ENCODE results near the gene HAPLN3. TPM values are rescaled to one million over a fixed set of nuclear protein-coding genes. Genes with fewer than 3 reads are reported as not detected.

The HAPLN3 gene
- total RNA-seq, 1 experiment from 2014 or later, result 8.8 TPM

- H3K9me3 Mint-ChIP-seq (ENCODE audit: low read depth, unreplicated experiment), result no peaks in the 10 kb centered on the region
- no TSS peak for BruUV-seq (replicated peaks)
- no peak overlapping the region for H3K4me3 Mint-ChIP-seq (ENCODE audit: low read depth, unreplicated experiment)
- CTCF ChIA-PET, result no interaction called here
- no peak for DNase-seq
- no peaks in the 10 kb centered on the region for H3K4me1 Mint-ChIP-seq (ENCODE audit: low read depth, unreplicated experiment)
- no peaks in the 10 kb centered on the region for H3K36me3 Mint-ChIP-seq (ENCODE audit: insufficient read depth, unreplicated experiment)
- no peak for TF ChIP-seq CTCF (IDR thresholded peaks at IDR 0.05; ENCODE audit: unreplicated experiment)
- H3K27ac Mint-ChIP-seq (ENCODE audit: unreplicated experiment), result no peak overlapping the region
- H3K27me3 Mint-ChIP-seq (ENCODE audit: unreplicated experiment), result peaks cover 40% of the 10 kb centered on the region
- intact Hi-C loops (cut with micrococcal nuclease; ENCODE audit: unreplicated experiment), result no loop called here
Measured at GRCh38 chr15:88848203-88848602, 47.1 kb downstream of the HAPLN3 start.

GRCh38 chr15:88847144-88847543, 48.2 kb downstream of the HAPLN3 start:
- no peaks in the 10 kb centered on the region for H3K4me1 Mint-ChIP-seq (ENCODE audit: low read depth, unreplicated experiment)

GRCh38 chr15:88845616-88846015, 49.7 kb downstream of the HAPLN3 start:
- H3K27me3 Mint-ChIP-seq (ENCODE audit: unreplicated experiment), result peaks cover 31% of the 10 kb centered on the region
- BruUV-seq (replicated peaks), result no TSS peak
- no peak for DNase-seq
- H3K4me3 Mint-ChIP-seq (ENCODE audit: low read depth, unreplicated experiment), result no peak overlapping the region
- CTCF ChIA-PET, result no interaction called here
- no peaks in the 10 kb centered on the region for H3K36me3 Mint-ChIP-seq (ENCODE audit: insufficient read depth, unreplicated experiment)
- no peaks in the 10 kb centered on the region for H3K4me1 Mint-ChIP-seq (ENCODE audit: low read depth, unreplicated experiment)
- no peaks in the 10 kb centered on the region for H3K9me3 Mint-ChIP-seq (ENCODE audit: low read depth, unreplicated experiment)
- no peak for TF ChIP-seq CTCF (IDR thresholded peaks at IDR 0.05; ENCODE audit: unreplicated experiment)
- intact Hi-C loops (cut with micrococcal nuclease; ENCODE audit: unreplicated experiment), result no loop called here
- H3K27ac Mint-ChIP-seq (ENCODE audit: unreplicated experiment), result no peak overlapping the region

More at GRCh38 chr15:88847144-88847543, 48.2 kb downstream of the HAPLN3 start:
- CTCF ChIA-PET, result no interaction called here
- peaks cover 39% of the 10 kb centered on the region for H3K27me3 Mint-ChIP-seq (ENCODE audit: unreplicated experiment)
- no TSS peak for BruUV-seq (replicated peaks)
- intact Hi-C loops (cut with micrococcal nuclease; ENCODE audit: unreplicated experiment), result no loop called here
- TF ChIP-seq CTCF (IDR thresholded peaks at IDR 0.05; ENCODE audit: unreplicated experiment), result no peak
- no peaks in the 10 kb centered on the region for H3K9me3 Mint-ChIP-seq (ENCODE audit: low read depth, unreplicated experiment)
- H3K27ac Mint-ChIP-seq (ENCODE audit: unreplicated experiment), result no peak overlapping the region
- no peaks in the 10 kb centered on the region for H3K36me3 Mint-ChIP-seq (ENCODE audit: insufficient read depth, unreplicated experiment)
- DNase-seq, result no peak
- no peak overlapping the region for H3K4me3 Mint-ChIP-seq (ENCODE audit: low read depth, unreplicated experiment)

GRCh38 chr15:88844749-88845386, 50.5 kb downstream of the HAPLN3 start:
- no peaks in the 10 kb centered on the region for H3K36me3 Mint-ChIP-seq (ENCODE audit: insufficient read depth, unreplicated experiment)
- H3K4me1 Mint-ChIP-seq (ENCODE audit: low read depth, unreplicated experiment), result no peaks in the 10 kb centered on the region
- H3K27me3 Mint-ChIP-seq (ENCODE audit: unreplicated experiment), result peaks cover 38% of the 10 kb centered on the region
- no peak overlapping the region for H3K27ac Mint-ChIP-seq (ENCODE audit: unreplicated experiment)
- intact Hi-C loops (cut with micrococcal nuclease; ENCODE audit: unreplicated experiment), result no loop called here
- BruUV-seq (replicated peaks), result no TSS peak
- DNase-seq, result no peak
- CTCF ChIA-PET, result interaction anchor here (0.5 kb wide), 1 partner anchor 325 kb away, joined by 3 read pairs; no protein-coding TSS in a partner anchor
- no peak overlapping the region for H3K4me3 Mint-ChIP-seq (ENCODE audit: low read depth, unreplicated experiment)
- no peaks in the 10 kb centered on the region for H3K9me3 Mint-ChIP-seq (ENCODE audit: low read depth, unreplicated experiment)
- TF ChIP-seq CTCF (IDR thresholded peaks at IDR 0.05; ENCODE audit: unreplicated experiment), result no peak
